Breast epithelium (tissue), 3 donors: Measurements from ENCODE around the gene SNPH.

ENCODE experiments used
- CTCF ChIP-seq, 3 donors: fragments of 450-650 bp; IDR thresholded peaks; one replicate each; pipeline ENCODE4 v1.5.1; 2016 to 2017; ENCODE audit warnings: antibody characterized with exemption in 3 of 3, mild to moderate bottlenecking in 3 of 3, moderate library complexity in 3 of 3
- POLR2A ChIP-seq: fragments of 450-650 bp; IDR thresholded peaks from one replicate; pipeline ENCODE4 v1.6.1; 2016; ENCODE audit warnings: antibody characterized with exemption, mild to moderate bottlenecking, moderate library complexity

DNA sequence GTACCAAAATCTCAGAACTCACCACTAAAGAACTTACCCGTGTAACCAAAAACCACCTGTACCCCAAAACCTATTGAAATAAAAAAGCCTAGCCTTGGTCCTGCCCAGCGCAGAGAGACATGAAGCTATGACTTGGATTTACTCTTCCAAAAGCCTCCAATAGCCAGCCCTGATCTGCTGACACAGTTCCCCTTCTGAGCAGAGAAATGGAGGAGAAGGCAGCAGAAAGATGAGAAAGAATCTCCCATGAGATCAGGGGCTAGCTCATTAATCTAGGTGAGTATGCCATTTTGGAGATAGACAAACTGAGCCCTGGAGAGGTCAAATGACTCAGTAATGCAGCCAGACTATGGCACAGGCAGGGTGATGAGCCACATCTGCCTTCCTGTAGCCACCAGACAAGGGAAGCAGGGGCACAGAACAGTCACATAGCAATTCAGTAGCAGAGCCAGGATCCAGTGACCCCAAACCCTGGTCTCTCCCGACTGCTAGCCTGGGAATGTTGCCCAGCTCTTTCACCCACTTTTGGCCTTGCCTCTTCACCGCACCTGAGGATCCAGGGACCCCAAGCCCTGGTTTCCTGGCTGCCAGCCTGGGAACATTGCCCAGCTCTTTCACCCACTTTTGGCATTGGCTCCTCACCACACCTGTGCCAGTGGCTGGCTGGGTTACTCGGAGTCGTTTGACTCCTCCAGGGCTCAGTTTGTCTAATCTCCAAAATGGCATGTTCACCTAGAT is 70.0 kb downstream of the SNPH start:
- no peak for TF ChIP-seq CTCF (IDR thresholded peaks at IDR 0.05)
- no peak for TF ChIP-seq POLR2A
